H1 (cell line): Measurements from ENCODE around the gene GRID1. TPM values are rescaled to one million over a fixed set of nuclear protein-coding genes. Genes with fewer than 3 reads are reported as not detected.
A peak's percentile ranks its signal among the peaks of the same experiment; 100 is the strongest.

Source experiments
- CTCF ChIA-PET: fragments of 300-600 bp; sonication (Branson Sonifier 250); formaldehyde crosslinking; loops from one replicate; lab custom pipeline; 2021; ENCODE audit not compliant: partially characterized antibody; lab: Charles Lee
- POLR2A ChIA-PET: fragments of 300-600 bp; sonication (Branson Sonifier 250); formaldehyde crosslinking; loops from one replicate; lab custom pipeline; 2021; ENCODE audit warnings: inconsistent platforms; ENCODE audit not compliant: partially characterized antibody; lab: Charles Lee
- DNase-seq, 2 experiments: peaks; one replicate each; pipeline versions ENCODE4 v3.0.0 to v3.0.0-alpha.2; 2010 to 2022; ENCODE audit warnings: low spot score in 2 of 2, low read depth in 1 of 2, mixed read lengths in 1 of 2
- FAIRE-seq: peaks from 2 replicates; lab custom pipeline; 2011; peaks lifted over from hg19 to GRCh38; lab: Jason Lieb, UNC
- H2AFZ ChIP-seq: 2 replicates; pipeline ENCODE4 v1.8.1; 2012; ENCODE audit warnings: low read length, inconsistent platforms
- H2AK5ac ChIP-seq: 2 replicates; pipeline ENCODE4 v1.6.1; 2013; ENCODE audit warnings: low read depth, low read length
- H2BK120ac ChIP-seq: replicated peaks from 2 replicates; pipeline ENCODE3; 2013; ENCODE audit warnings: low read depth, low read length, inconsistent platforms
- H2BK12ac ChIP-seq: 2 replicates; pipeline ENCODE4 v1.6.1; 2013; ENCODE audit warnings: low read depth, low read length
- H2BK15ac ChIP-seq: 2 replicates; pipeline ENCODE4 v1.6.1; 2013; ENCODE audit warnings: low read length
- H2BK20ac ChIP-seq: 2 replicates; pipeline ENCODE4 v1.6.1; 2013; ENCODE audit warnings: low read length
- H2BK5ac ChIP-seq: 2 replicates; pipeline ENCODE4 v1.6.1; 2013; ENCODE audit warnings: low read depth, low read length
- H3K14ac ChIP-seq: 2 replicates; pipeline ENCODE4 v1.6.1; 2013; ENCODE audit warnings: inconsistent platforms; ENCODE audit not compliant: insufficient read length
- H3K18ac ChIP-seq: 2 replicates; pipeline ENCODE4 v1.6.1; 2013; ENCODE audit warnings: low read length; ENCODE audit errors: extremely low read depth
- H3K23ac ChIP-seq: 2 replicates; pipeline ENCODE4 v1.6.1; 2013; ENCODE audit warnings: inconsistent platforms; ENCODE audit not compliant: insufficient read length
- H3K23me2 ChIP-seq: 2 replicates; pipeline ENCODE4 v1.6.1; 2013; ENCODE audit warnings: low read depth, low read length
- H3K27ac ChIP-seq: 2 replicates; pipeline ENCODE4 v1.6.1; 2011; ENCODE audit warnings: low read depth, low read length, inconsistent platforms
- H3K27me3 ChIP-seq, 4 experiments: replicated peaks in 1 of 4; 1 replicate in 1 of 4; 2 replicates in 3 of 4; pipeline versions ENCODE4 v1.6.1 to v1.8.1; 2011 to 2013; ENCODE audit warnings: low read length in 3 of 4, mild to moderate bottlenecking in 3 of 4, inconsistent platforms in 2 of 4, mixed read lengths in 2 of 4, moderate library complexity in 1 of 4; ENCODE audit not compliant: control insufficient read depth in 3 of 4, insufficient read depth in 3 of 4; ENCODE audit errors: extremely low read depth in 1 of 4
- H3K36me3 ChIP-seq, 4 experiments: 2 replicates each; pipeline versions ENCODE4 v1.6.1 to v1.8.1; 2011 to 2013; ENCODE audit warnings: mild to moderate bottlenecking in 4 of 4, low read length in 3 of 4, moderate library complexity in 2 of 4, control low read depth in 1 of 4, inconsistent platforms in 1 of 4; ENCODE audit not compliant: insufficient read depth in 4 of 4, control insufficient read depth in 2 of 4
- H3K4ac ChIP-seq: replicated peaks from 2 replicates; pipeline ENCODE3; 2013; ENCODE audit warnings: low read length, low read depth, mixed read lengths, inconsistent platforms; ENCODE audit not compliant: insufficient read length
- H3K4me1 ChIP-seq, 4 experiments: replicated peaks in 1 of 4; 1 replicate in 1 of 4; 2 replicates in 3 of 4; pipeline versions ENCODE4 v1.6.1 to v1.8.1; 2011 to 2013; ENCODE audit warnings: low read length in 3 of 4, inconsistent platforms in 2 of 4, mixed read lengths in 1 of 4; ENCODE audit not compliant: insufficient read depth in 4 of 4, control insufficient read depth in 3 of 4
- H3K4me2 ChIP-seq, 2 experiments: 2 replicates each; pipeline versions ENCODE4 v1.6.1 to v1.8.1; 2011 to 2013; ENCODE audit warnings: low read depth in 2 of 2, low read length in 2 of 2, control low read depth in 1 of 2, inconsistent platforms in 1 of 2, mild to moderate bottlenecking in 1 of 2; ENCODE audit not compliant: insufficient read depth in 1 of 2
- H3K4me3 ChIP-seq, 4 experiments: fragments of 200-600, 300-600 bp in 1 of 4; sonication (generic), shearing (Covaris generic), sonication (Bioruptor Twin) in 1 of 4; 2 replicates each; pipeline versions ENCODE4 v1.5.1 to v1.8.1; 2011 to 2016; ENCODE audit warnings: low read length in 4 of 4, low read depth in 3 of 4, control low read depth in 2 of 4, inconsistent platforms in 2 of 4, mild to moderate bottlenecking in 2 of 4, mixed read lengths in 1 of 4, moderate library complexity in 1 of 4; ENCODE audit not compliant: insufficient read depth in 2 of 4; ENCODE audit errors: extremely low read depth in 1 of 4
- H3K56ac ChIP-seq: replicated peaks from 2 replicates; pipeline ENCODE3; 2013; ENCODE audit warnings: low read depth, mild to moderate bottlenecking, mixed read lengths, low read length, inconsistent platforms; ENCODE audit not compliant: insufficient read length
- H3K79me1 ChIP-seq: 2 replicates; pipeline ENCODE4 v1.6.1; 2013; ENCODE audit warnings: low read depth, low read length, control low read depth
- H3K79me2 ChIP-seq, 2 experiments: 2 replicates each; pipeline versions ENCODE4 v1.6.1 to v1.8.1; 2012 to 2013; ENCODE audit warnings: low read length in 2 of 2, mild to moderate bottlenecking in 2 of 2, inconsistent platforms in 1 of 2; ENCODE audit not compliant: insufficient read depth in 2 of 2, control insufficient read depth in 1 of 2
- H3K9ac ChIP-seq, 4 experiments: replicated peaks in 1 of 4; 1 replicate in 1 of 4; 2 replicates in 3 of 4; pipeline versions ENCODE4 v1.6.1 to v1.8.1; 2011 to 2013; ENCODE audit warnings: low read depth in 3 of 4, low read length in 3 of 4, control low read depth in 2 of 4, mild to moderate bottlenecking in 2 of 4, moderate library complexity in 2 of 4, inconsistent platforms in 1 of 4; ENCODE audit errors: extremely low read depth in 1 of 4
- H3K9me3 ChIP-seq, 2 experiments: 2 replicates each; pipeline versions ENCODE4 v1.6.1 to v1.8.1; 2012 to 2013; ENCODE audit warnings: mild to moderate bottlenecking in 2 of 2, moderate library complexity in 2 of 2, control low read depth in 1 of 2, inconsistent platforms in 1 of 2, low read depth in 1 of 2, low read length in 1 of 2, mixed read lengths in 1 of 2; ENCODE audit not compliant: insufficient read depth in 2 of 2
- H4K20me1 ChIP-seq, 2 experiments: replicated peaks in 1 of 2; 2 replicates each; pipeline versions ENCODE3 to v1.8.1; 2011 to 2013; ENCODE audit warnings: inconsistent platforms in 2 of 2, low read length in 2 of 2, mild to moderate bottlenecking in 1 of 2; ENCODE audit not compliant: insufficient read depth in 2 of 2, control insufficient read depth in 1 of 2
- H4K5ac ChIP-seq: 2 replicates; pipeline ENCODE4 v1.6.1; 2013; ENCODE audit warnings: low read length, low read depth, mixed read lengths, inconsistent platforms; ENCODE audit not compliant: insufficient read length
- H4K8ac ChIP-seq: 2 replicates; pipeline ENCODE4 v1.8.0; 2013; ENCODE audit warnings: mild to moderate bottlenecking, moderate library complexity, low read length, inconsistent platforms; ENCODE audit not compliant: insufficient read depth; ENCODE audit errors: extremely low read depth
- H4K91ac ChIP-seq: replicated peaks from 2 replicates; pipeline ENCODE3; 2013; ENCODE audit warnings: low read length, mixed read lengths, inconsistent platforms; ENCODE audit not compliant: insufficient read length
- GABPA ChIP-seq: IDR thresholded peaks from 2 replicates; pipeline ENCODE4 v1.6.1; 2011; ENCODE audit warnings: mild to moderate bottlenecking, low read length, moderate library complexity, borderline replicate concordance; ENCODE audit not compliant: insufficient read depth
- NANOG ChIP-seq: IDR thresholded peaks from 2 replicates; pipeline ENCODE4 v1.6.1; 2011; ENCODE audit warnings: low read length, low read depth, mild to moderate bottlenecking, inconsistent platforms; ENCODE audit not compliant: insufficient read depth, poor library complexity, severe bottlenecking
- RAD21 ChIP-seq, 2 experiments: IDR thresholded peaks in 1 of 2; conservative IDR thresholded peaks in 1 of 2; 2 replicates each; pipeline ENCODE4 v1.6.1; 2011; ENCODE audit warnings: low read depth in 2 of 2, low read length in 2 of 2, improper control_type of control experiment in 1 of 2, inconsistent platforms in 1 of 2, mild to moderate bottlenecking in 1 of 2, moderate library complexity in 1 of 2
- SIN3A ChIP-seq, 2 experiments: IDR thresholded peaks in 1 of 2; conservative IDR thresholded peaks in 1 of 2; 2 replicates each; pipeline ENCODE4 v1.6.1; 2011 to 2012; ENCODE audit warnings: low read length in 2 of 2, improper control_type of control experiment in 1 of 2, low read depth in 1 of 2, mild to moderate bottlenecking in 1 of 2
- WGBS, 2 experiments: shearing (Covaris generic) in 1 of 2; methylation state at CpG; one replicate each; pipeline versions ENCODE4 v1.1.6 to v1.1.7; 2013 to 2015; ENCODE audit warnings: low lambda C conversion rate in 2 of 2, mixed read lengths in 2 of 2, inconsistent platforms in 1 of 2, low coverage in 1 of 2, missing lambda C conversion rate in 1 of 2; ENCODE audit not compliant: insufficient replicate concordance in 2 of 2, insufficient coverage in 1 of 2, insufficient read length in 1 of 2; ENCODE audit errors: extremely low coverage in 1 of 2, missing lambda C conversion rate in 1 of 2; 5-methylcytosine and 5-hydroxymethylcytosine counted together
- polyA plus RNA-seq, 7 experiments: library from polyadenylated mRNA; depleted of rRNA in 3 of 7; stranded (reverse) in 5 of 7; unstranded in 2 of 7; fragments of >200 nt in 5 of 7; fragments of 200-250 nt in 2 of 7; gene quantifications; 1 replicate in 5 of 7; 2 replicates in 1 of 7; 4 replicates in 1 of 7; pipeline versions ENCODE4 v1.2.1 to v1.2.3, GENCODE V29; 2011 to 2013; ENCODE audit warnings: missing spikeins in 2 of 7, mixed read lengths in 2 of 7
- total RNA-seq: library from RNA; stranded (reverse); fragmentation: NEBNext Ultra II Directional; extraction: Animal tissue kit (Norgen Biotek cat#: 25700); gene quantifications from 2 replicates; pipeline ENCODE4 v1.2.1, GENCODE V29; 2021
- TF ChIP-seq, protein P1 (sequence below), 3 experiments: IDR thresholded peaks; 1 replicate in 2 of 3; 2 replicates in 1 of 3; pipeline versions ENCODE4 v1.5.1 to v1.6.1; 2011; ENCODE audit warnings: low read length in 3 of 3, mild to moderate bottlenecking in 3 of 3, inconsistent platforms in 2 of 3, low read depth in 1 of 3, moderate library complexity in 1 of 3; ENCODE audit not compliant: insufficient read depth in 1 of 3; ENCODE audit errors: control extremely low read depth in 1 of 3

Gene GRID1
- total and polyA plus RNA-seq, 2 of the 8 experiments (the other 6 are each of a cell fraction or from before 2014, with no cell fraction given) = 0.22 to 0.30 TPM

DNA sequence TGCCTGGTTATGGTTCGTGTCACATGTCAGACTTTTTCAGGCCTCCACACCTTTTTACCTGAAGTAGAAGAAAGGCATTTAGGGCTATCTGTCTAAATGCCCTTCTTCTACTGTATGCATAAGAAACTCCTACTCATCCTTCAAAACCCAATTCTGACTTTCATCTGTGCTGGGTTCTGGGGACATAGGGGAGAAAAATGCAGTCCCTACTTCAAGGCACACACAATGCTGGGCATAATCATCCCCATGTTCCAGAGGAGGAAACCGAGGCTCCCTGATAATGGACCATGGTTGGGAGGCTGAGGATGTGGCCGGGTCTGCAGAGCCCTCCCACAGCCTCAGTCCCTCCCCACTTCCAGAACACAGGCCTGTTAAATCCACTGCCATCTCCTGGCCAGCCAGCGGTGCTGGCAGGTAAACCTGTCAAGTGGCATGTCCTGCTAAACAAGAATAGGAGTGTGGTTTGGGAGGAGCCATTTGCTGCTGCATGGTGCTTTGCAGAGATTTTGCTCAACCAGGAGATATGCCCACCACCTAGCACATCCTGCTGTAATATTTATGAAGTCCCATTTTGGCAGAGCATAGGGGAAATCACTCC, 32.0 kb downstream of the GRID1 start:
- no peak overlapping the region for H4K5ac ChIP-seq
- ChIA-PET POLR2A (no interaction called here), CTCF (interaction anchor here (0.5 to 3.3 kb wide), 11 partner anchors 8 to 644 kb away, joined by 3 to 24 read pairs (median 5); no protein-coding TSS in a partner anchor)
- H2BK5ac ChIP-seq = no peak overlapping the region
- TF ChIP-seq SIN3A (conservative IDR thresholded peaks at IDR 0.05 in 1 of 2, IDR thresholded peaks at IDR 0.05 in 1 of 2; ENCODE audit: low read depth in 1 of 2, low read length in 2 of 2) (0 out of 4 replicates have a peak, but pooled peaks of 1 of the 2 experiments have one; percentile 21), GABPA (no peak), RAD21 (IDR thresholded peaks at IDR 0.05 in 1 of 2, conservative IDR thresholded peaks at IDR 0.05 in 1 of 2; ENCODE audit: low read depth in 2 of 2, low read length in 2 of 2) (peak; percentile 64 to 76), NANOG (no peak)
- TF ChIP-seq, protein P1, sequence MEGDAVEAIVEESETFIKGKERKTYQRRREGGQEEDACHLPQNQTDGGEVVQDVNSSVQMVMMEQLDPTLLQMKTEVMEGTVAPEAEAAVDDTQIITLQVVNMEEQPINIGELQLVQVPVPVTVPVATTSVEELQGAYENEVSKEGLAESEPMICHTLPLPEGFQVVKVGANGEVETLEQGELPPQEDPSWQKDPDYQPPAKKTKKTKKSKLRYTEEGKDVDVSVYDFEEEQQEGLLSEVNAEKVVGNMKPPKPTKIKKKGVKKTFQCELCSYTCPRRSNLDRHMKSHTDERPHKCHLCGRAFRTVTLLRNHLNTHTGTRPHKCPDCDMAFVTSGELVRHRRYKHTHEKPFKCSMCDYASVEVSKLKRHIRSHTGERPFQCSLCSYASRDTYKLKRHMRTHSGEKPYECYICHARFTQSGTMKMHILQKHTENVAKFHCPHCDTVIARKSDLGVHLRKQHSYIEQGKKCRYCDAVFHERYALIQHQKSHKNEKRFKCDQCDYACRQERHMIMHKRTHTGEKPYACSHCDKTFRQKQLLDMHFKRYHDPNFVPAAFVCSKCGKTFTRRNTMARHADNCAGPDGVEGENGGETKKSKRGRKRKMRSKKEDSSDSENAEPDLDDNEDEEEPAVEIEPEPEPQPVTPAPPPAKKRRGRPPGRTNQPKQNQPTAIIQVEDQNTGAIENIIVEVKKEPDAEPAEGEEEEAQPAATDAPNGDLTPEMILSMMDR (IDR thresholded peaks at IDR 0.05; ENCODE audit: control extremely low read depth in 1 of 3, insufficient read depth in 1 of 3, low read depth in 1 of 3, low read length in 3 of 3) = peak; percentile 80 to 81 (median 81)
- H2BK15ac ChIP-seq = no peak overlapping the region
- FAIRE-seq = peak; percentile 88
- no peak overlapping the region for H3K9ac ChIP-seq
- H3K56ac ChIP-seq = no peak overlapping the region
- H2BK12ac ChIP-seq = no peak overlapping the region
- no peak overlapping the region for H3K14ac ChIP-seq
- no peak overlapping the region for H3K4me3 ChIP-seq
- no peaks in the 10 kb centered on the region for H3K79me1 ChIP-seq
- H3K79me2 ChIP-seq = no peaks in the 10 kb centered on the region
- H4K91ac ChIP-seq = no peak overlapping the region
- peaks cover 0 to 2% of the 10 kb centered on the region in 2 experiments for H4K20me1 ChIP-seq
- H3K18ac ChIP-seq = no peak overlapping the region
- H3K4ac ChIP-seq = no peak overlapping the region
- H3K4me1 ChIP-seq = no peaks in the 10 kb centered on the region; a peak in 1 of 7 replicates
- no peak overlapping the region for H2BK120ac ChIP-seq
- H3K4me2 ChIP-seq = no peak overlapping the region
- no peak overlapping the region for H4K8ac ChIP-seq
- peak in 1 of 2 experiments; percentile 36 for DNase-seq
- H2BK20ac ChIP-seq = no peak overlapping the region
- H3K9me3 ChIP-seq = no peaks in the 10 kb centered on the region
- no peak overlapping the region for H2AK5ac ChIP-seq
- H3K27me3 ChIP-seq = 0 out of 7 replicates have a peak, but pooled peaks cover 0 to 3% (median 0%) of the 10 kb centered on the region in 4 experiments
- H3K23ac ChIP-seq = no peak overlapping the region
- H2AFZ ChIP-seq = no peak overlapping the region
- WGBS, 2 experiments = 53% methylated on average over 4 of the region's 4 CpGs; no CpG with 5 or more reads in 1 of the 2 experiments
- peaks cover 2% of the 10 kb centered on the region; the same call in 1 of the 2 replicates for H3K23me2 ChIP-seq
- H3K36me3 ChIP-seq = no peaks in the 10 kb centered on the region
- H3K27ac ChIP-seq = no peak overlapping the region
